Dermis microvascular lymphatic vessel endothelial cell (primary cell): Measurements from ENCODE around the gene TEAD4. TPM values are rescaled to one million over a fixed set of nuclear protein-coding genes. Genes with fewer than 3 reads are reported as not detected.

Source experiments
- DNase-seq, 2 donors: peaks; one replicate each; pipeline versions ENCODE4 v3.0.0 to v3.0.0-alpha.2; 2010; ENCODE audit warnings: low read depth in 2 of 2
- total RNA-seq: library from RNA; depleted of rRNA; stranded (reverse); fragments of >200 nt; gene quantifications from 2 replicates; pipeline ENCODE4 v1.2.1, GENCODE V29; 2014

TEAD4 gene
- total RNA-seq, 1 donor from 2014 or later: 20.8 TPM

- DNase-seq: no peak
Observed at GRCh38 chr12:3000548-3001275, 41.5 kb downstream of the TEAD4 start.

GRCh38 chr12:3002646-3003045, 43.4 kb downstream of the TEAD4 start:
- no peak for DNase-seq

- DNase-seq: no peak
Observed at GRCh38 chr12:3003357-3003992, 44.3 kb downstream of the TEAD4 start.

- DNase-seq: no peak
Observed at GRCh38 chr12:3004655-3005565, 45.7 kb downstream of the TEAD4 start.

- DNase-seq: no peak
Observed at GRCh38 chr12:3005736-3006135, 46.5 kb downstream of the TEAD4 start.

- no peak for DNase-seq
Observed at GRCh38 chr12:3009780-3010179, 50.6 kb downstream of the TEAD4 start.

GRCh38 chr12:3010214-3010930, 51.2 kb downstream of the TEAD4 start:
- no peak for DNase-seq

GRCh38 chr12:3012786-3013185, 53.6 kb downstream of the TEAD4 start:
- no peak for DNase-seq

GRCh38 chr12:3014641-3015040, 55.4 kb downstream of the TEAD4 start:
- DNase-seq: peak; percentile 17 to 50

GRCh38 chr12:3015356-3015755, 56.2 kb downstream of the TEAD4 start:
- DNase-seq: no peak

GRCh38 chr12:3016191-3016590, 57.0 kb downstream of the TEAD4 start:
- DNase-seq: no peak

GRCh38 chr12:3017281-3017680, 58.1 kb downstream of the TEAD4 start:
- DNase-seq: no peak

- no peak for DNase-seq
Observed at GRCh38 chr12:3018284-3019004, 59.2 kb downstream of the TEAD4 start.

GRCh38 chr12:3019005-3019680, 59.9 kb downstream of the TEAD4 start:
- DNase-seq: no peak

- DNase-seq: no peak
Observed at GRCh38 chr12:3020399-3020798, 61.2 kb downstream of the TEAD4 start.

GRCh38 chr12:3020850-3021435, 61.7 kb downstream of the TEAD4 start:
- no peak for DNase-seq

GRCh38 chr12:3022411-3022810, 63.2 kb downstream of the TEAD4 start:
- DNase-seq: no peak

- no peak for DNase-seq
Observed at GRCh38 chr12:3022961-3023360, 63.8 kb downstream of the TEAD4 start.

GRCh38 chr12:3028108-3028507, 68.9 kb downstream of the TEAD4 start:
- no peak for DNase-seq
